ENCODE data around the gene NEU3.

NEU3 gene

DNA sequence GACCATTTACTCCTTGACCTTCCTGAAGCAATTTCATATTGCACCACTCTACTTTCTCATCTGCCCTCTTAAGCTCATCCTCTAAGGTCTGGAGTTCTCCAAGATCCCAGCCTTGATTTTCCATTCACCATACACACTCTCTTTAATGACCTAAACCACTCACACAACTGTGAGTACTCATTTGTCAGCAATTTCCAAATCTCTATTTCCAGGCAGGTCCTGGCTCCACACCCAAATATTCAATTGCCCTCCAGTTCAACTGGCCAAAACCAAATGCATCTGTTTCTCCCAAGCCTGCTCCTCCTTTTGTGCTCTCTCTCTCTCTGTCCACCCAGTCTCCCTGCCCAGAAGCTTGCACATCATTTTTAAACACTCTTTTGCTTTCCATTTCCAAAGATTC lies 39.6 kb downstream of the NEU3 start:
- no peak overlapping the region for H3K4me3 ChIP-seq (ENCODE audit: low read depth, low read length)
- no peak overlapping the region for H3K27ac ChIP-seq
- no peaks in the 10 kb centered on the region for H3K9me3 ChIP-seq (ENCODE audit: severe bottlenecking)
- H3K27me3 ChIP-seq (ENCODE audit: insufficient read depth, low read depth, severe bottlenecking) = no peaks in the 10 kb centered on the region
- no peaks in the 10 kb centered on the region for H3K36me3 ChIP-seq
- no peak for DNase-seq
- TF ChIP-seq, protein P1, sequence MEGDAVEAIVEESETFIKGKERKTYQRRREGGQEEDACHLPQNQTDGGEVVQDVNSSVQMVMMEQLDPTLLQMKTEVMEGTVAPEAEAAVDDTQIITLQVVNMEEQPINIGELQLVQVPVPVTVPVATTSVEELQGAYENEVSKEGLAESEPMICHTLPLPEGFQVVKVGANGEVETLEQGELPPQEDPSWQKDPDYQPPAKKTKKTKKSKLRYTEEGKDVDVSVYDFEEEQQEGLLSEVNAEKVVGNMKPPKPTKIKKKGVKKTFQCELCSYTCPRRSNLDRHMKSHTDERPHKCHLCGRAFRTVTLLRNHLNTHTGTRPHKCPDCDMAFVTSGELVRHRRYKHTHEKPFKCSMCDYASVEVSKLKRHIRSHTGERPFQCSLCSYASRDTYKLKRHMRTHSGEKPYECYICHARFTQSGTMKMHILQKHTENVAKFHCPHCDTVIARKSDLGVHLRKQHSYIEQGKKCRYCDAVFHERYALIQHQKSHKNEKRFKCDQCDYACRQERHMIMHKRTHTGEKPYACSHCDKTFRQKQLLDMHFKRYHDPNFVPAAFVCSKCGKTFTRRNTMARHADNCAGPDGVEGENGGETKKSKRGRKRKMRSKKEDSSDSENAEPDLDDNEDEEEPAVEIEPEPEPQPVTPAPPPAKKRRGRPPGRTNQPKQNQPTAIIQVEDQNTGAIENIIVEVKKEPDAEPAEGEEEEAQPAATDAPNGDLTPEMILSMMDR (IDR thresholded peaks at IDR 0.05; ENCODE audit: low read depth, low read length) = no peak

DNA sequence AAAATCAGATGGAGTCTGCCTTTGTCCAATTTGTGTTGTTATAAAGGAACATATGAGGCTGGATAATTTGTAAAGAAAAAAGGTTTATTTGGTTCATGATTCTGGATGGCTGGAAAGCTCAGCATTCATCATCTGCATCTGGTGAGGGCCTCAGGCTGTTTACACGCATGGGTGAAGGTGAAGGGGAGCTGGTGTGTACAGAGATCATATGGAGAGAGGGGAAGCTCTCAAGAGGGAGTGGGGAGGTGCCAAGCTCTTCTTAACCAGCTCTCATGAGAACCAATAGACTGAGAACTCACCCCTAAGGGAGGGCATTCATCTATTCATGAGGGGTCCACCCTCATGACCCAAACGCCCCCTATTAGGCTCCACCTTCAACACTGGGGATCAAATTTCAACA lies 40.0 kb downstream of the NEU3 start:
- TF ChIP-seq, protein P1 (IDR thresholded peaks at IDR 0.05; ENCODE audit: low read depth, low read length) = no peak
- DNase-seq = no peak
- Histone ChIP-seq H3K27ac (no peak overlapping the region), H3K27me3 (ENCODE audit: insufficient read depth, low read depth, severe bottlenecking) (no peaks in the 10 kb centered on the region), H3K9me3 (ENCODE audit: severe bottlenecking) (no peaks in the 10 kb centered on the region), H3K4me3 (ENCODE audit: low read depth, low read length) (no peak overlapping the region), H3K36me3 (no peaks in the 10 kb centered on the region)

DNA sequence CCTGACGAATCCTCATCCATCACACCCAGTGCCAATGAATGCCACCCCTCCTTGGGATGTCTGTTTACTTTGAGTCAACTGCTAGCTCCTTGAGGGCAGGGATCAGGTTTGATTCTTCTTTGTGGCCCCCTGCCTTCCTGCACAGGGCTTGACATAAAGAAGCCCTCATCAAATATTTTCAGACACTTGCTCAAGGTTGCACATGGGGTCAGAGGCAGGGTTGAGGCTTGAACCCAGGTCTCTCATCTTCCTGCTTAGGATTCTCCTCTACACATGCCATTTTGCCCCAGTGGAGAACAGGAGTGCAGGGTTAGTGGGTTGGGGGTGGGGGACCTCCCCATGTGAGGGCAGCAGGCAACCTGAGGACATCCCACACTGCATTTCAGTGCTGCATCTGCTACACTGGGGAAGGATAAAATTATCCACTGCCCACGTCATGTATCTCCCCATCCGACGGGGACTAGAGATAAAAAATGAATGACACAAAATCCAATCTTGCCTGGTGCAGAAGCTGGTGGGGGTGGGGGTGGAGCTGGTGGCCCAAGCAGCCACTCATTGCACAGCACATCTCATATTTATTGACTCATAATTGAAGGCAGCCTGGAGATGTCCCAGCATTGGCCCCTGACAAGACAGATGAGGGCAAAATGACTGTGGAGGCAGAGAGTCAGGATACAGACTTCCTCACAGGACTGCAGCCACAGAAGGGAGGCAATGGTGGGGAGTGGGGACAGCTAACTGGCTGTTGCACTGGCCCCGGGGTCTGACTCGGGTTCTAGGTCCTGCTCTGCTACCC lies 41.3 kb downstream of the NEU3 start:
- no peaks in the 10 kb centered on the region for H3K9me3 ChIP-seq (ENCODE audit: severe bottlenecking)
- H3K27me3 ChIP-seq (ENCODE audit: insufficient read depth, low read depth, severe bottlenecking) = no peaks in the 10 kb centered on the region
- H3K27ac ChIP-seq = no peak overlapping the region
- H3K36me3 ChIP-seq = no peaks in the 10 kb centered on the region
- TF ChIP-seq, protein P1 (IDR thresholded peaks at IDR 0.05; ENCODE audit: low read depth, low read length) = no peak
- no peak for DNase-seq
- no peak overlapping the region for H3K4me3 ChIP-seq (ENCODE audit: low read depth, low read length)

DNA sequence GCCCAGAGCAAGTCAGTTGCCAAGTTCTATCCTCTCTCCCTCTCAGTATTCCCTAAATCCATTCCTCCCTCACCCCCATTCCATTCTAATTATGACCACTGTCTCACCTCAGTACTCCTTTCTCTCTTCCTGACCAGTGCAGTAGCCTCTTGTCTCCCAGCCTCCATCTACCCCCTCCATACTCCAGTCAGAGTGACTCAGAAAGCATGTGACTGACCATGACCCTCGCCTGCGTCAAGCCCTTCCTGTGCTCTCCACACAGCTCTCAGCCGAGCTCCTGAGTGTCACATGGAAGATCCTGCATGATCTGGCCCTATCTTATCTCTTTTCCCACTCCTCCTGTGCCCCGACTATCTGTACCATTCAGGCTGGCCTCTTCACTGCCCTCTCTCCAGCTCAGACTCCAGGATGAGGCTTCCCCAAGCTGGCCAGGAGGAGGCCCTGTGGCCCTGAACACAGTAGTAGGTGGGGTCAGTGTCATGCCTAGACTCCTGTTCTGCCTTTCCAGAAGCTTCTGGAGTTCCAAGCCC lies 42.6 kb downstream of the NEU3 start:
- no peak overlapping the region for H3K4me3 ChIP-seq (ENCODE audit: low read depth, low read length)
- no peaks in the 10 kb centered on the region for H3K9me3 ChIP-seq (ENCODE audit: severe bottlenecking)
- H3K27ac ChIP-seq = no peak overlapping the region
- no peaks in the 10 kb centered on the region for H3K36me3 ChIP-seq
- TF ChIP-seq, protein P1 (IDR thresholded peaks at IDR 0.05; ENCODE audit: low read depth, low read length) = no peak
- H3K27me3 ChIP-seq (ENCODE audit: insufficient read depth, low read depth, severe bottlenecking) = no peaks in the 10 kb centered on the region
- no peak for DNase-seq

- H3K36me3 ChIP-seq = no peaks in the 10 kb centered on the region
- H3K9me3 ChIP-seq (ENCODE audit: severe bottlenecking) = no peaks in the 10 kb centered on the region
- TF ChIP-seq, protein P1 (IDR thresholded peaks at IDR 0.05; ENCODE audit: low read depth, low read length) = peak; percentile 94
- no peak overlapping the region for H3K27ac ChIP-seq
- H3K27me3 ChIP-seq (ENCODE audit: insufficient read depth, low read depth, severe bottlenecking) = no peaks in the 10 kb centered on the region
- DNase-seq = peak; percentile 91
- H3K4me3 ChIP-seq (ENCODE audit: low read depth, low read length) = no peak overlapping the region
These were observed 43.2 kb downstream of the NEU3 start for GRCh38 chr11:75031771-75032549.
